A549 (cell line): ENCODE measurements around the gene KCNQ1. TPM values are rescaled to one million over a fixed set of nuclear protein-coding genes. Genes with fewer than 3 reads are reported as not detected.
A peak's percentile ranks its signal among the peaks of the same experiment; 100 is the strongest.

Experiments
- ATAC-seq, 2 experiments: fragments of 200-7000 bp in 1 of 2; fragments of >200 bp in 1 of 2; cut with Nextera tagmentation in 1 of 2; cut with Tn5 transposase in 1 of 2; 3 replicates each; pipeline versions ENCODE4 v1.8.0 to v1.9.1; 2018 to 2020; ENCODE audit warnings: mild to moderate bottlenecking in 1 of 2, moderate library complexity in 1 of 2
- CTCF ChIA-PET: fragments of 300-600 bp; sonication (Branson Sonifier 250); formaldehyde crosslinking; extraction: SDS; loops from one replicate; lab custom pipeline; 2021; ENCODE audit warnings: antibody characterized with exemption, inconsistent platforms; lab: Yijun Ruan, JAX
- POLR2A ChIA-PET: fragments of 350-600 bp; formaldehyde crosslinking; extraction: SDS; loops from one replicate; lab custom pipeline; 2021; ENCODE audit warnings: antibody characterized with exemption, inconsistent platforms; lab: Yijun Ruan, JAX
- DNase-seq, 2 experiments: peaks; one replicate each; pipeline versions ENCODE4 v3.0.0 to v3.0.0-alpha.2; 2011 to 2016; ENCODE audit warnings: low read depth in 1 of 2, low spot score in 1 of 2
- FAIRE-seq: peaks from 2 replicates; lab custom pipeline; 2011; peaks lifted over from hg19 to GRCh38; lab: Jason Lieb, UNC
- H3K27ac ChIP-seq, 2 experiments: fragments of >200 bp; sonication (Bioruptor Twin); formaldehyde crosslinking; 3 replicates each; pipeline ENCODE4 v1.5.1; 2016 to 2017
- H3K4me1 ChIP-seq: fragments of >200 bp; sonication (Bioruptor Twin); formaldehyde crosslinking; 3 replicates; pipeline ENCODE4 v1.6.1; 2016
- H3K4me2 ChIP-seq: fragments of >200 bp; sonication (Bioruptor Twin); formaldehyde crosslinking; 3 replicates; pipeline ENCODE4 v1.6.1; 2016
- H3K4me3 ChIP-seq: fragments of >200 bp; sonication (Bioruptor Twin); formaldehyde crosslinking; 3 replicates; pipeline ENCODE4 v1.5.1; 2016
- H3K9me3 ChIP-seq: fragments of >200 bp; sonication (Bioruptor Twin); formaldehyde crosslinking; 3 replicates; pipeline ENCODE4 v1.6.1; 2016
- ATOH8 ChIP-seq: fragments of 250-450 bp; sonication (Bioruptor Pico); IDR thresholded peaks from 2 replicates; pipeline ENCODE4 v1.5.0; 2020; ENCODE audit warnings: low read depth, mild to moderate bottlenecking, moderate library complexity
- CTCF ChIP-seq: fragments of >200 bp; sonication (Bioruptor Twin); formaldehyde crosslinking; IDR thresholded peaks from 3 replicates; pipeline ENCODE4 v1.5.1; 2016
- EHF ChIP-seq: fragments of 250-450 bp; sonication (Bioruptor Pico); IDR thresholded peaks from 2 replicates; pipeline ENCODE4 v1.5.0; 2020; ENCODE audit warnings: mild to moderate bottlenecking
- FOXS1 ChIP-seq: fragments of 250-450 bp; sonication (Bioruptor Pico); IDR thresholded peaks from 2 replicates; pipeline ENCODE4 v1.5.0; 2020; ENCODE audit warnings: mild to moderate bottlenecking, moderate library complexity
- GATA3 ChIP-seq: IDR thresholded peaks from 2 replicates; pipeline ENCODE4 v1.6.1; 2012; ENCODE audit warnings: borderline replicate concordance
- MAX ChIP-seq: IDR thresholded peaks from 2 replicates; pipeline ENCODE4 v1.6.1; 2012
- NFE2L2 ChIP-seq: fragments of 150-350 bp; conservative IDR thresholded peaks from 2 replicates; pipeline ENCODE4 v1.6.1; 2014; ENCODE audit warnings: low read length
- NR3C1 ChIP-seq: fragments of >200 bp; sonication (Bioruptor Twin); formaldehyde crosslinking; IDR thresholded peaks from 3 replicates; pipeline ENCODE4 v1.6.1; 2017
- PBX3 ChIP-seq: IDR thresholded peaks from 2 replicates; pipeline ENCODE4 v1.6.1; 2012
- PHF8 ChIP-seq: fragments of 200-600 bp; sonication (generic); IDR thresholded peaks from 2 replicates; pipeline ENCODE4 v1.6.1; 2016; ENCODE audit warnings: low read depth, mild to moderate bottlenecking, antibody characterized with exemption, moderate library complexity, borderline replicate concordance
- POLR2A ChIP-seq: IDR thresholded peaks from 2 replicates; pipeline ENCODE4 v1.6.1; 2012; ENCODE audit warnings: mild to moderate bottlenecking, low read length
- RAD21 ChIP-seq, 2 experiments: fragments of >200 bp in 1 of 2; sonication (Bioruptor Twin) in 1 of 2; formaldehyde crosslinking in 1 of 2; IDR thresholded peaks in 1 of 2; conservative IDR thresholded peaks in 1 of 2; 2 replicates in 1 of 2; 3 replicates in 1 of 2; pipeline ENCODE4 v1.6.1; 2012 to 2018; ENCODE audit warnings: inconsistent platforms in 1 of 2
- RARB ChIP-seq: fragments of 250-450 bp; sonication (Bioruptor Pico); IDR thresholded peaks from 2 replicates; pipeline ENCODE4 v1.8.0; 2021; ENCODE audit warnings: mild to moderate bottlenecking, moderate library complexity
- RFX5 ChIP-seq: fragments of 450-650 bp; IDR thresholded peaks from 2 replicates; pipeline ENCODE4 v1.7.1; 2014; ENCODE audit warnings: antibody characterized with exemption, mild to moderate bottlenecking, moderate library complexity
- SREBF2 ChIP-seq: fragments of 450-650 bp; IDR thresholded peaks from 2 replicates; pipeline ENCODE4 v1.6.1; 2014; ENCODE audit warnings: mild to moderate bottlenecking, moderate library complexity
- TFCP2L1 ChIP-seq: fragments of 250-450 bp; sonication (Bioruptor Pico); IDR thresholded peaks from 2 replicates; pipeline ENCODE4 v1.5.0; 2021; ENCODE audit warnings: mild to moderate bottlenecking
- TP53 ChIP-seq: fragments of 250-450 bp; sonication (Bioruptor Pico); IDR thresholded peaks from 2 replicates; pipeline ENCODE4 v1.5.0; 2021; ENCODE audit warnings: mild to moderate bottlenecking, moderate library complexity
- ZFP36 ChIP-seq: fragments of 450-650 bp; IDR thresholded peaks from 2 replicates; pipeline ENCODE4 v1.6.1; 2014; ENCODE audit warnings: borderline replicate concordance; ENCODE audit not compliant: partially characterized antibody
- WGBS: methylation state at CpG from one replicate; pipeline ENCODE4 v1.1.6; 2017; ENCODE audit errors: missing lambda C conversion rate; 5-methylcytosine and 5-hydroxymethylcytosine counted together
- polyA plus RNA-seq, 4 experiments: library from polyadenylated mRNA; depleted of rRNA in 3 of 4; stranded (reverse); fragments of >200 nt; fragmentation: RNase III in 1 of 4; extraction: RNeasy Plus Mini Kit Qiagen cat#74134 plus additional on column Dnase treatment in 1 of 4; gene quantifications; 2 replicates in 3 of 4; 3 replicates in 1 of 4; pipeline ENCODE4 v1.2.3, GENCODE V29; 2011 to 2017
- TF ChIP-seq, protein P1 (sequence below): fragments of >200 bp; sonication (Bioruptor Twin); formaldehyde crosslinking; IDR thresholded peaks from 2 replicates; pipeline ENCODE4 v1.6.1; 2016

KCNQ1 gene
- polyA plus RNA-seq, 2 of the 4 experiments (the other 2 are of a cell fraction) = 0.14 to 0.17 TPM

GRCh38 chr11:2750682-2751522, 306.1 kb downstream of the KCNQ1 start:
- no peaks in the 10 kb centered on the region; the same call in 2 of the 3 replicates for H3K9me3 ChIP-seq
- ChIA-PET CTCF (interaction anchor here (1.2 to 1.6 kb wide), 2 partner anchors 9 to 10 kb away, joined by 3 to 4 read pairs; no protein-coding TSS in a partner anchor), POLR2A (no interaction called here)
- no peak for DNase-seq
- no peak for ATAC-seq
- H3K4me3 ChIP-seq = no peak overlapping the region
- no peak overlapping the region for H3K4me2 ChIP-seq
- 67% methylated on average over 24 of the region's 24 CpGs for WGBS
- H3K4me1 ChIP-seq = 0 out of 3 replicates have a peak, but pooled peaks cover 5% of the 10 kb centered on the region
- no peak overlapping the region for H3K27ac ChIP-seq
- no peak for TF ChIP-seq CTCF
- TF ChIP-seq RAD21 (conservative IDR thresholded peaks at IDR 0.05 in 1 of 2, IDR thresholded peaks at IDR 0.05 in 1 of 2) = no peak
- TF ChIP-seq PHF8 = no peak
- TF ChIP-seq RARB = no peak
- no peak for TF ChIP-seq GATA3
- no peak for TF ChIP-seq NFE2L2
- no peak for TF ChIP-seq MAX
- TF ChIP-seq, protein P1, sequence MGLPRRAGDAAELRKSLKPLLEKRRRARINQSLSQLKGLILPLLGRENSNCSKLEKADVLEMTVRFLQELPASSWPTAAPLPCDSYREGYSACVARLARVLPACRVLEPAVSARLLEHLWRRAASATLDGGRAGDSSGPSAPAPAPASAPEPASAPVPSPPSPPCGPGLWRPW = no peak
- TF ChIP-seq TFCP2L1 = no peak
- TF ChIP-seq NR3C1 = no peak
- no peak for TF ChIP-seq ZFP36
- no peak for TF ChIP-seq TP53 (CRISPR knock-in tag)
- no peak for TF ChIP-seq FOXS1 (CRISPR knock-in tag)
- no peak for TF ChIP-seq POLR2A
- no peak for TF ChIP-seq EHF (CRISPR knock-in tag)
- no peak for TF ChIP-seq SREBF2
- FAIRE-seq = no peak

- POLR2A ChIA-PET = no interaction called here
- Histone ChIP-seq H3K4me1 (0 out of 3 replicates have a peak, but pooled peaks cover 5% of the 10 kb centered on the region), H3K4me2 (no peak overlapping the region), H3K27ac (no peak overlapping the region), H3K4me3 (no peak overlapping the region), H3K9me3 (no peaks in the 10 kb centered on the region; the same call in 2 of the 3 replicates)
- TF ChIP-seq GATA3 (no peak), PBX3 (no peak)
- 63% methylated on average over 24 of the region's 24 CpGs for WGBS
- no peak for FAIRE-seq
- no peak for DNase-seq
- CTCF ChIA-PET = no interaction called here
- peak; percentile 34 to 60; a peak in 4 of 6 replicates for ATAC-seq
These were observed 306.9 kb downstream of the KCNQ1 start for GRCh38 chr11:2751523-2752203.

- WGBS = 58% methylated on average over 12 of the region's 12 CpGs
- Histone ChIP-seq H3K27ac (peak overlapping the region in 1 of 2 experiments; percentile 10; a peak in 1 of 6 replicates), H3K9me3 (no peaks in the 10 kb centered on the region; the same call in 2 of the 3 replicates), H3K4me2 (no peak overlapping the region), H3K4me3 (no peak overlapping the region), H3K4me1 (0 out of 3 replicates have a peak, but pooled peaks cover 5% of the 10 kb centered on the region)
- ChIA-PET CTCF (no interaction called here), POLR2A (no interaction called here)
- no peak for FAIRE-seq
- ATAC-seq = peak in 1 of 2 experiments; percentile 62; a peak in 3 of 6 replicates
- DNase-seq = peak in 1 of 2 experiments; percentile 16
- no peak for TF ChIP-seq RFX5
- TF ChIP-seq ATOH8 = no peak
- no peak for TF ChIP-seq TFCP2L1
- TF ChIP-seq PBX3 = no peak
- TF ChIP-seq MAX = no peak
- no peak for TF ChIP-seq CTCF
- TF ChIP-seq FOXS1 (CRISPR knock-in tag) = no peak
- no peak for TF ChIP-seq PHF8
These were observed 307.5 kb downstream of the KCNQ1 start for GRCh38 chr11:2752204-2752770.
